Activated naive CD4-positive, alpha-beta T cell (primary cell): ENCODE measurements around the gene OR10P1.

Experiments used
- DNase-seq, 4 experiments: peaks; one replicate each; lab custom pipeline; 2025; lab: John Stamatoyannopoulos, UW

Gene OR10P1

DNA sequence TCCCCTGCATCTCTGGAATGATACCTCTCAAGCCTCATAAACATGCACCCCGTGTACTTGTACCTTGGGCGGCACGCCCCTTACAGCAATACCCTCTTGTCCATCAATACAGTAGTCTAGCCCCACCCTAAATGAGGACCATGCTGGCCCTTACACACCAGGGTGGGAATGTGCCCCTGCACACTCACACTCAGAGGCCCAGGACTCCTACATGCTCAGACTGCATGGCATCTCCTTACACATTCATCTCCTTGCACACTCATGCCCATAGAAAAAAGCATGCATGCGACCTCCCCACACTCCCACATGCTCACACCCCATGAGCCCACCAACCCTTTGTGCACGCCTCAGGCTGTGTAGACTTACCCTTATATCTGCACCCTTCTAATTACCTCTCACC lies 49.0 kb downstream of the OR10P1 start:
- DNase-seq, result no peak

DNA sequence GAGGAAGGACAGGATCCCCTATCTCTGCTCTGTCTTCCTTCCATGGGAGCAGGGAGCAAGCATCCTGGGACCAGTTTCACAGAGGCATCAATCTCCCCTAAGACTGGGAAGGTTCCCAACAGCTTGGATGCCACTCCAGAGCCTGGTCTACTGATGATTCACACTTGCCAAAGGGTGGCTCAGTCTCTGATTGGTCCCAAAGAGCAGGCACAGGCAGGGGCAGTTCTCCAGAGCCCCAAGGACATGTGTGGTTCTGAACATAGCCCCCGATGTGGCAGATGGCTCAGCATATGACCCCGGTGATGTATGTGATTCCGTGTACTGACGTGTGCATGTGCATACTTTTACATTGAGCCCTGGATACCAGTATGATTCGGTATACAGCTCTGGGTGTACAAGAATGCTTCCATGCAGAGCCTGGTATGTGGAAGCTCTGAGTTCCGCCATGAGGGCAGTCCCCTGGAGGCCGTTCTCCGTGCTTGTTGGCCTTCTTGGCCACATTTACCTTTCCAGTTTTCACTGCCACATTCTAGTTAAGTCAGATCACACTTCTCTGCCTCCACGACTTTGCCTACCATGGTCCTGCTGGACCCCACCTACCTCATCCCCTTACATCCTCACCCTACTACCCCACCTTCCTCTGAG lies 49.8 kb downstream of the OR10P1 start:
- DNase-seq, result no peak
